ENCODE data around the gene TRMT10B. TPM values are rescaled to one million over a fixed set of nuclear protein-coding genes. Genes with fewer than 3 reads are reported as not detected.

TRMT10B gene
- total and polyA plus RNA-seq, 12 donors, result 2.6 to 6.5 (median 3.6) TPM

GRCh38 chr9:37727013-37727412 lies 26.6 kb upstream of the TRMT10B start:
- no peaks in the 10 kb centered on the region for H3K4me1 ChIP-seq
- ATAC-seq, result no peak
- 83 to 89% methylated on average over 5 of the region's 5 CpGs for WGBS, 2 donors
- no peak overlapping the region for H3K4me3 ChIP-seq
- H3K27ac ChIP-seq, result no peak overlapping the region
- H3K27me3 ChIP-seq, result peaks cover 0 to 16% (median 0%) of the 10 kb centered on the region in 7 donors
- H3K9me3 ChIP-seq, result no peaks in the 10 kb centered on the region
- no peaks in the 10 kb centered on the region for H3K36me3 ChIP-seq
- no peak for TF ChIP-seq CTCF (IDR thresholded peaks at IDR 0.05)
- intact Hi-C loops (cut with DNase I), result loop anchor here in 1 of 10 donors (5.0 kb wide), 1 partner anchor 50 kb away; no protein-coding TSS in a partner anchor
- no peak for DNase-seq

- H3K36me3 ChIP-seq, result no peaks in the 10 kb centered on the region
- WGBS, 2 donors, result 85 to 90% methylated on average over 9 of the region's 9 CpGs
- no peak for ATAC-seq
- no peak overlapping the region for H3K27ac ChIP-seq
- no peaks in the 10 kb centered on the region for H3K9me3 ChIP-seq
- no peak for DNase-seq
- H3K27me3 ChIP-seq, result peaks cover 0 to 18% (median 0%) of the 10 kb centered on the region in 7 donors
- H3K4me1 ChIP-seq, result no peaks in the 10 kb centered on the region
- no peak for TF ChIP-seq CTCF (IDR thresholded peaks at IDR 0.05)
- H3K4me3 ChIP-seq, result no peak overlapping the region
- intact Hi-C loops (cut with DNase I), result loop anchor here in 1 of 10 donors (5.0 kb wide), 1 partner anchor 52 kb away; no protein-coding TSS in a partner anchor
Observed at GRCh38 chr9:37729499-37729898, 24.1 kb upstream of the TRMT10B start.

- no peaks in the 10 kb centered on the region for H3K4me1 ChIP-seq
- DNase-seq (no peak), ATAC-seq (no peak)
- peaks cover 0 to 18% (median 0%) of the 10 kb centered on the region in 7 donors for H3K27me3 ChIP-seq
- H3K27ac ChIP-seq, result no peak overlapping the region
- H3K9me3 ChIP-seq, result no peaks in the 10 kb centered on the region
- H3K4me3 ChIP-seq, result no peak overlapping the region
- no peak for TF ChIP-seq CTCF (IDR thresholded peaks at IDR 0.05)
- intact Hi-C loops (cut with DNase I), result loop anchor here in 2 of 10 donors (10.0 kb wide), 2 partner anchors 65 to 625 kb away; no protein-coding TSS in a partner anchor
- H3K36me3 ChIP-seq, result no peaks in the 10 kb centered on the region
- WGBS, 2 donors, result 83 to 85% methylated on average over 3 of the region's 3 CpGs
Observed at GRCh38 chr9:37730256-37730655, 23.3 kb upstream of the TRMT10B start.

GRCh38 chr9:37730839-37731238 lies 22.8 kb upstream of the TRMT10B start:
- Histone ChIP-seq H3K9me3 (no peaks in the 10 kb centered on the region), H3K36me3 (no peaks in the 10 kb centered on the region), H3K27ac (no peak overlapping the region), H3K4me1 (no peaks in the 10 kb centered on the region), H3K27me3 (peaks cover 0 to 18% (median 0%) of the 10 kb centered on the region in 7 donors), H3K4me3 (no peak overlapping the region)
- no peak for DNase-seq
- WGBS, 2 donors, result 46 to 58% methylated on average over 5 of the region's 5 CpGs
- TF ChIP-seq CTCF (IDR thresholded peaks at IDR 0.05), result no peak
- no peak for ATAC-seq
- intact Hi-C loops (cut with DNase I), result loop anchor here in 2 of 10 donors (10.0 kb wide), 2 partner anchors 64 to 624 kb away; no protein-coding TSS in a partner anchor
